NOMO-1 treated with dmso at 0.1 percent for 144 hours (cell line): ENCODE data around the gene MED10.

Experiments used
- DNase-seq: peaks from one replicate; lab custom pipeline; 2025; ENCODE audit not compliant: unreplicated experiment; lab: John Stamatoyannopoulos, UW

Gene MED10

GRCh38 chr5:6353602-6354302, 24.6 kb downstream of the MED10 start:
- no peak for DNase-seq

- no peak for DNase-seq
These were observed 27.9 kb downstream of the MED10 start for GRCh38 chr5:6350277-6351090.

DNA sequence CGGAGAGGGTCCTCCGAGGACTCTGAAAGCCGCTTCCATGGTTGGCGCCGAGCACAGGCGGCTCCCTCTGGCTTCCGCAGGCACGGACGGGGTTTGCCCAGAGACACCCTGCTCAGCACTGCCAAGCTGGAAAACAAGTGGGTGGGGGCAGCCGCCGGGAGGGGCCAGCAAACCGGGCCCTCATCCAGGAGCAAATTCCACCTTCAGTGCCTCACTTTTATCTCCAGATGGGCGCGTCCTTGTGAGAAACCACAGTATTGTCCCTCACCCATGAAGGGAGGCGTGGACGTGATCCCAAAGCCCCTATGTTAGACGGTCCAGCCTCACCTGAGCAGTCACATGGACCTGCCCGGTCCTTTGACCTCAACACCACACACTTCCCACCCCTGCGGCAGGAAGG, 29.0 kb downstream of the MED10 start:
- no peak for DNase-seq

DNA sequence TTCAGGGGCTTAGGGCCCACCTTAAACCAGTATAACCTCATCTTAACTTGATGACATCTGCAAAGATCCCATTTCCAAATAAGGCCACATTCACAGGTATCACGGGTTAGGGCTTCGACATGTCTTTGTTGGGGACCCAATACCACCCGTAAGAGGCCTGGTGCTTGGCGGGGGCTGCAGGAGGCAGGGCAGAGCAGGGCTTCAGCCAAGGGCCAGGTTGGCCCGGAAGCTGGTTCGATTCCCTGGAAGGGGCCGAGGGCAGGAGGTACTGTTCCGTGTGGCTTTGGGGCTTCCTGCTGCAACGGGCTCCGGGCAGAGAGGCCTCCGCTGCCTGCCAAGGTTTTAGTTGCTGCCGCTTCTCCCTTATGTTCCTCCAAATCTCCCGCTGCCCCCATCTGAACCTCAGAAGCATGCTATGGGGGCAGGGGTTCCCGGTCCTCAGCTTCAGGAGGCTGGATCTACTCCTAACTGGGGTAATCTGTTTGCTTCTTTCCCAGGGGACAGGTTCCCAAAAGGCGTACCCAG, 29.8 kb downstream of the MED10 start:
- DNase-seq: no peak

DNA sequence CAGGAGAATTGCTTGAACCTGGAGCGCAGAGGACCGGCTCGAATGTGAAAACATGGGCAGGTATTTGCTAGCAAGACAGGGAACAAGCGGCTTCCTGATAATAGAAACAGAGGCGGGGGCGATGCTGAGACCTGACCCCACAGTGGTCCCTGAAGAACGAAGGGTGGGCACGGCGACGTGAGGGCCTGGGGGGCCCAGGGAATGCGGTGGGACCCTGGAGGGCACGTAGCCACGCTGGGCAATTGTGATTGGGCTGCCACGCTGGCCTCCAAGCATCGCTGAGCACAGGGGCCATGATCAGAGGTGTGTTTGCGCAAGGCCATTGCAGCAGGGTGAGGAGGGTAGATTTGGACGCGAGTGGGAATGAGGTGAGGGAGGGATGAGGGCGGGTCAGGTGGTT, 30.7 kb downstream of the MED10 start:
- DNase-seq: no peak

- DNase-seq: no peak
These were observed 31.2 kb downstream of the MED10 start for GRCh38 chr5:6347165-6347564.

GRCh38 chr5:6344593-6344989, 33.8 kb downstream of the MED10 start:
- no peak for DNase-seq

DNA sequence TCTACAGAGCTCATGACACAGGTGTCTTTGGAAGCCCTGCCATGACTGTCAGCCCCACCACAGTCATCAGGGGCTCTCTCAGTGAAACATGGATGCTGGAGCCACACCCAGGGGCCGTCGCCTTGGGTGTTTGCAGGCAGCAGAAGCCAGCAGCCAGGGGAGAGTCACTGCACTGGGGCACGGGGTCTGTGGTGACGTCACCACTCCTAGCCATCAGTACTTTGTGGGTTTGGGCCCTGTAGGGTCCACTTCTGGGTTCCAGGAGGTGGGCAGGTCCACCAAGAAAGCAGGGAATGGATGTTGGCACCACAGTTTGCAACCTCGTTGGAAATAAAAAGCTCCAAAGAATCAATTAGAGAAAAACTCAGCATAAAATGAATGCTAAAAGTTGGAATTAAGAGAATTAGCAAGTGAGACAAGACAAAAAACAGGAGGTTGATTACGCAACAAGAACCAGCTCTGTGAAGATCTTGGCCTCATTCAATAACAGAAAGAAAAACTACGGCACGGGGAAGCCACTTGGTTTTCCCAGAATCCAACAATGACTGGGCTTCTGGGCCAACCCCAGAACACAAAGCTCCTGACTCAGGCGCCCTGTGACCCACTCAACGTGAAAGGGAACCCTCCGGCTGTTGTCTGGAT, 34.3 kb downstream of the MED10 start:
- DNase-seq: no peak

GRCh38 chr5:6342689-6343315, 35.5 kb downstream of the MED10 start:
- DNase-seq: no peak

GRCh38 chr5:6340100-6340499, 38.2 kb downstream of the MED10 start:
- no peak for DNase-seq

DNA sequence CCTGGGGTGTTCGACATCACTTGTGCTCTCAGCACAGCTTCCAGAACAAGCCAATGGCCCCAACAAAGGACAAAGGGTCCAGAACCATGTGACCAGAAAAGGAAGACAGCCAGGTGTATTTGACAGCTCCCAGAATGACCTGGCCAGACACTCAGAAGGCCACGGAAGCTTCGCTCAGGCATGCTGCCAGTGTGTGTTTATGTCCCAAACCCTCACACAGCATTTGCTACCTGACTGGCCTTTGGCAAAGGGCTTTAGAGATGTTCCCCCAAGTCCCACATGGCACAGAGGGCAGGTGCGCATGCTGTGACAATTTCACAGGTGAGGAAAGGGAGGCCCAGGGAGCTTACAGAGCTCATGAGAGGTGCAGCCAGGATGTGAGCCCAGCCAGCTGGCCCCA, 39.5 kb downstream of the MED10 start:
- no peak for DNase-seq

- no peak for DNase-seq
These were observed 40.2 kb downstream of the MED10 start for GRCh38 chr5:6338135-6338534.

GRCh38 chr5:6333182-6333905, 45.0 kb downstream of the MED10 start:
- no peak for DNase-seq

- DNase-seq: no peak
These were observed 50.2 kb downstream of the MED10 start for GRCh38 chr5:6328173-6328572.

DNA sequence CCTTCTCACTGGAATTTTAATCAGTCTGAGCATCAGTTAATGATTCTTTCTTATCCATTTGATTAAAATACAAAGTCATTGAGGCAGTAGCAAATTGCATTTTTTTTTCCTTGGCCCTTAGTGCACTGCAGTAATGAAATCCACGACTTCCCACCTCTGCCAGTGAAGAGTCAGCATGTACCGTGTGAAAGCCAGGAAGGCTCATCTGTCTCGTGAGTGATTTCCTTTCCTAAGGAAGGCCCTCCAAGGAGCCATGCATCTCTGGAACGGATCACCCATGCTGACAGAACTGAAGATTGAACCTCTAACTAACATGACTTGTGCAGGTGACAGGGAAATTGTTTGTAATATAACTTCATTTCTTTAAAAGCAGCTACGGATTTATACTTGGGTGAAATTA, 51.6 kb downstream of the MED10 start:
- DNase-seq: no peak

DNA sequence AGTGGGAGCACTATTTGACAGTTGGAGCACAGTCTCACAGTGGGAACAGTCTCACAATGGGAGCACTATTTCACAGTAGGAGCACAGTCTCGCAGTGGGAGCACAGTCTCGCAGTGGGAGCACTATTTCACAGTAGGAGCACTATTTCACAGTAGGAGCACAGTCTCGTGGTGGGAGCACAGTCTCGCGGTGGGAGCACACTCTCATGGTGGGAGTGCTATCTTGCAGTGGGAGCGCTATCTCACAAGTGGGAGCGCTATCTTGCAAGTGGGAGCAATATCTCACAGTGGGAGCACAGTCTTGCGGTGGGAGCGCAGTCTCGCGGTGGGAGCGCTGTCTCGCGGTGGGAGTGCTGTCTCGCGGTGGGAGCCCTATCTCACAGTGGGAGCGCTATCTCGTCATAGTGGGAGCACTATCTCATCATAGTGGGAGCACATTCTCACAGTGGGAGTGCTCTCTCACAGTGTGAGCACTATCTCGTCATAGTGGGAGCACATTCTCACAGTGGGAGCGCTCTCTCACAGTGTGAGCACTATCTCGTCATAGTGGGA, 56.1 kb downstream of the MED10 start:
- DNase-seq: no peak
